Transverse colon (tissue), 4 donors: ENCODE measurements around the gene NEXN. TPM values are rescaled to one million over a fixed set of nuclear protein-coding genes. Genes with fewer than 3 reads are reported as not detected.

Experiments
- DNase-seq: peaks from one replicate; pipeline ENCODE4 v3.0.0-alpha.2; 2019
- H3K27ac ChIP-seq, 4 donors: fragments of 200-600 bp; sonication (generic); 2 replicates each; pipeline ENCODE4 v1.5.1; 2016 to 2018; ENCODE audit warnings: inconsistent platforms in 4 of 4
- H3K27me3 ChIP-seq: fragments of 200-600 bp; sonication (generic); 2 replicates; pipeline ENCODE4 v1.5.1; 2017; ENCODE audit warnings: inconsistent platforms
- H3K36me3 ChIP-seq, 4 donors: fragments of 200-600 bp; sonication (generic); 2 replicates each; pipeline ENCODE4 v1.5.1; 2017 to 2019; ENCODE audit warnings: inconsistent platforms in 4 of 4
- H3K4me1 ChIP-seq, 4 donors: fragments of 200-600 bp; sonication (generic); 2 replicates each; pipeline ENCODE4 v1.5.1; 2017 to 2020; ENCODE audit warnings: inconsistent platforms in 4 of 4
- H3K4me3 ChIP-seq, 4 donors: fragments of 200-600 bp; sonication (generic); 1 replicate in 1 of 4; 2 replicates in 3 of 4; pipeline versions ENCODE4 v1.5.1 to v1.6.1; 2017 to 2019; ENCODE audit warnings: inconsistent platforms in 4 of 4
- H3K9me3 ChIP-seq, 2 donors: fragments of 200-600 bp; sonication (generic); 2 replicates each; pipeline ENCODE4 v1.5.1; 2017 to 2019; ENCODE audit warnings: inconsistent platforms in 2 of 2
- EP300 ChIP-seq: sonication (generic); formaldehyde crosslinking; IDR thresholded peaks from one replicate; pipeline ENCODE4 v1.6.1; 2017; ENCODE audit warnings: antibody characterized with exemption, low read depth
- POLR2A ChIP-seq: fragments of 450-650 bp; IDR thresholded peaks from one replicate; pipeline ENCODE4 v1.6.1; 2016; ENCODE audit warnings: antibody characterized with exemption, mild to moderate bottlenecking, moderate library complexity
- POLR2AphosphoS5 ChIP-seq, 3 donors: sonication (generic); formaldehyde crosslinking; IDR thresholded peaks; one replicate each; pipeline ENCODE4 v1.6.1; 2016; ENCODE audit warnings: antibody characterized with exemption in 3 of 3
- WGBS, 2 donors: methylation state at CpG; one replicate each; pipeline ENCODE4 v1.1.5; 2018; ENCODE audit warnings: low coverage in 1 of 2; 5-methylcytosine and 5-hydroxymethylcytosine counted together
- in situ Hi-C, 4 donors: fragments of 200-750 bp; cut with MboI; loops; one replicate each; pipeline versions ENCODE4 v1.15.0 to v1.15.1; 2017; ENCODE audit warnings: low sequenced_read_pairs in 3 of 4, low pct_ligation_motif_present in 1 of 4, low pct_unique_long_range_greater_than_20kb in 1 of 4
- intact Hi-C: fragments of 100-400 bp; cut with DNase I; formaldehyde crosslinking; loops from one replicate; pipeline ENCODE4 v1.15.1; 2023; ENCODE audit warnings: low total_unique reads
- total RNA-seq, 4 donors: library from RNA; depleted of rRNA; stranded (reverse); fragments of >200 nt; gene quantifications; one replicate each; pipeline ENCODE4 v1.1.0, GENCODE V29; 2016
- TF ChIP-seq, protein P1 (sequence below), 5 experiments: fragments of 200-600 bp in 3 of 5; fragments of 450-650 bp in 2 of 5; sonication (generic) in 3 of 5; IDR thresholded peaks; 1 replicate in 2 of 5; 2 replicates in 3 of 5; pipeline ENCODE4 v1.5.1; 2016 to 2017; ENCODE audit warnings: antibody characterized with exemption in 5 of 5, inconsistent platforms in 3 of 5, mild to moderate bottlenecking in 2 of 5, moderate library complexity in 1 of 5

Gene NEXN
- total RNA-seq, 4 donors from 2014 or later, result 9.7 to 32.2 (median 17.0) TPM

- peak overlapping the region; percentile 56 to 82 (median 72) for H3K4me3 ChIP-seq
- TF ChIP-seq, protein P1, sequence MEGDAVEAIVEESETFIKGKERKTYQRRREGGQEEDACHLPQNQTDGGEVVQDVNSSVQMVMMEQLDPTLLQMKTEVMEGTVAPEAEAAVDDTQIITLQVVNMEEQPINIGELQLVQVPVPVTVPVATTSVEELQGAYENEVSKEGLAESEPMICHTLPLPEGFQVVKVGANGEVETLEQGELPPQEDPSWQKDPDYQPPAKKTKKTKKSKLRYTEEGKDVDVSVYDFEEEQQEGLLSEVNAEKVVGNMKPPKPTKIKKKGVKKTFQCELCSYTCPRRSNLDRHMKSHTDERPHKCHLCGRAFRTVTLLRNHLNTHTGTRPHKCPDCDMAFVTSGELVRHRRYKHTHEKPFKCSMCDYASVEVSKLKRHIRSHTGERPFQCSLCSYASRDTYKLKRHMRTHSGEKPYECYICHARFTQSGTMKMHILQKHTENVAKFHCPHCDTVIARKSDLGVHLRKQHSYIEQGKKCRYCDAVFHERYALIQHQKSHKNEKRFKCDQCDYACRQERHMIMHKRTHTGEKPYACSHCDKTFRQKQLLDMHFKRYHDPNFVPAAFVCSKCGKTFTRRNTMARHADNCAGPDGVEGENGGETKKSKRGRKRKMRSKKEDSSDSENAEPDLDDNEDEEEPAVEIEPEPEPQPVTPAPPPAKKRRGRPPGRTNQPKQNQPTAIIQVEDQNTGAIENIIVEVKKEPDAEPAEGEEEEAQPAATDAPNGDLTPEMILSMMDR (IDR thresholded peaks at IDR 0.05), result no peak
- TF ChIP-seq POLR2AphosphoS5 (IDR thresholded peaks at IDR 0.05), result peak in 2 of 3 donors; percentile 5 to 41
- peaks cover 10% of the 10 kb centered on the region for H3K27me3 ChIP-seq
- H3K36me3 ChIP-seq, result no peaks in the 10 kb centered on the region
- peaks cover 0 to 22% (median 3%) of the 10 kb centered on the region in 4 donors for H3K4me1 ChIP-seq
- peak overlapping the region; percentile 85 to 95 (median 86) for H3K27ac ChIP-seq
- in situ Hi-C loops (no loop called here), intact Hi-C loops (loop anchor here (5.0 kb wide), 1 partner anchor 52 kb away; no protein-coding TSS in a partner anchor)
- 60 to 63% methylated on average over 7 of the region's 7 CpGs for WGBS, 2 donors
- no peak for DNase-seq
- no peaks in the 10 kb centered on the region for H3K9me3 ChIP-seq
These were observed 1.2 kb downstream of the NEXN start for GRCh38 chr1:77889671-77890070.

GRCh38 chr1:77891200-77891599 is 2.8 kb downstream of the NEXN start:
- WGBS, 2 donors, result 86 to 92% methylated on average over 1 of the region's 1 CpG
- Histone ChIP-seq H3K9me3 (no peaks in the 10 kb centered on the region), H3K4me3 (no peak overlapping the region), H3K27ac (peak overlapping the region in 1 of 4 donors; percentile 8), H3K27me3 (peaks cover 10% of the 10 kb centered on the region), H3K36me3 (no peaks in the 10 kb centered on the region), H3K4me1 (peaks cover 0 to 22% (median 3%) of the 10 kb centered on the region in 4 donors)
- in situ Hi-C loops (no loop called here), intact Hi-C loops (no loop called here)
- DNase-seq, result no peak
- no peak for TF ChIP-seq EP300
- TF ChIP-seq POLR2A, result no peak
- TF ChIP-seq POLR2AphosphoS5 (IDR thresholded peaks at IDR 0.05), result no peak
- TF ChIP-seq, protein P1 (IDR thresholded peaks at IDR 0.05), result no peak

DNA sequence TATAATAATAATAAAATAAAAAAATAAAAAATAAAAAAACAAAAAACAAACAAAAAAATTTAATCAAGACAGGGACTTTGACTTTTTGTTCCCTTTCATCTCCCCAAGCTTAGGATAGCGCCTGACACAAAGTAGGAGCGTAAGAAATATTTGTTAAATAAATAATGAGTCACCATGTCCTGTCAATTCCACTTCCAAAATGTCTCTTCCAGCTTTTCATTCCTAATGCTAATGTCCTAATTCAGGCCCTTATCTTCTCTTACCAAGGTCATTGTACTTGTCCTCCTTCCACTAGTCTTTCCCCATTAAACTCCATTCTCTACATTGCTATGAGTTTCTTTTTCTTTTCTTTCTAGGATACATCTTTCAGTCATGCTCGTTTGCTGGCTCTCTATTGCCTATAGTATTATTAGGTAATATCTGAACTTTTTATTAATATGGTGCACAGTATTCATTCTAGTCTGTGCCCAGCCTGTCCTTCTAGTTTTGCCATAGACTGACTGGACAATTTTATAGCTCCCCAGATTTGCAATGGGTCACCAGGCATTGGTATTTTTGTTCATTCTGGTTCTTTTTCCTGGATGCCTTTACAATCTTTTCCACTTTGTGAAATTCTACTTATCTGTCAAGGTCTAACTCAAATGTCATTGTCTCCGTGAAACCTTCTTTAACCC is 11.4 kb downstream of the NEXN start:
- TF ChIP-seq EP300 (no peak), POLR2AphosphoS5 (IDR thresholded peaks at IDR 0.05) (no peak), POLR2A (no peak)
- TF ChIP-seq, protein P1 (IDR thresholded peaks at IDR 0.05), result no peak
- H3K27me3 ChIP-seq, result no peaks in the 10 kb centered on the region
- in situ Hi-C loops (no loop called here), intact Hi-C loops (no loop called here)
- no peak overlapping the region for H3K4me3 ChIP-seq
- WGBS, 2 donors, result 68 to 73% methylated on average over 4 of the region's 4 CpGs
- H3K4me1 ChIP-seq, result peaks cover 0 to 9% (median 0%) of the 10 kb centered on the region in 4 donors
- H3K9me3 ChIP-seq, result no peaks in the 10 kb centered on the region
- H3K36me3 ChIP-seq, result no peaks in the 10 kb centered on the region
- no peak for DNase-seq
- peak overlapping the region in 2 of 4 donors; percentile 48 to 51 for H3K27ac ChIP-seq

DNA sequence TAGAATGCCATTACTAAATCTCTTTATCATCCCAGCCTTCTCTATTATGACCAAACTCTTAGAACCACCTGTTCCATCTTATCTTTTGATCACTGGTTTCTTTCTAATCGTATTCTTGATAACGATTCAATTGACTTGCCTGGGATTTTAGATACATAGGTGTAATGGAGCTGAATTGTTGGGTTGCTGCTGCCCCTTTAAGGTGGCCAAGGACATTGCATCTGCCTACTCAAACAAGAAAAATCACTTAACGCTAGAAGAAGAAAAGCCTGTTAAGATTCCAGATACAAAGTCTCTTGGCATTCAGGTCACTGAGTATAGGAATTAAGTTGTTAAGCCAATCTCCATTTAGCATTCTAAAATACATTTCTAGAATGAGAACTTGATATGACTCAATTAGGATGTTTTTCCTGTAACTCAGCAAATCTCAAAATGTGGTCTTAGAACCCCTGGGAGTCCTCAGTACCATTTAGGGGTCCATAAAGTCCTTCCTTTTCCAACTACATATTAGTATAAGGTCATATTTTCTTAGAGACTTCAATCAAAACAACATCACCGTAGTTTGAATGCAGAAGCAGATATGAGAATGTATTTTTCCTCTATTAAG is 12.4 kb downstream of the NEXN start:
- Histone ChIP-seq H3K9me3 (no peaks in the 10 kb centered on the region), H3K4me3 (no peak overlapping the region), H3K36me3 (no peaks in the 10 kb centered on the region), H3K4me1 (peaks cover 0 to 9% (median 0%) of the 10 kb centered on the region in 4 donors), H3K27ac (peak overlapping the region in 2 of 4 donors; percentile 20 to 51), H3K27me3 (no peaks in the 10 kb centered on the region)
- in situ Hi-C loops, result no loop called here
- intact Hi-C loops, result no loop called here
- peak; percentile 25 for DNase-seq
- WGBS, 2 donors, result 18% methylated on average over 4 of the region's 4 CpGs
- no peak for TF ChIP-seq EP300
- TF ChIP-seq, protein P1 (IDR thresholded peaks at IDR 0.05), result peak; percentile 42 to 60 (median 51)
- TF ChIP-seq POLR2AphosphoS5 (IDR thresholded peaks at IDR 0.05), result no peak
- TF ChIP-seq POLR2A, result no peak
